Thyroid gland (tissue), 4 donors: Measurements from ENCODE around the gene SCML1.

Experiments used
- POLR2A ChIP-seq, 2 donors: fragments of 450-650 bp; IDR thresholded peaks; one replicate each; pipeline ENCODE4 v1.6.1; 2017; ENCODE audit warnings: antibody characterized with exemption in 2 of 2, mild to moderate bottlenecking in 2 of 2, moderate library complexity in 1 of 2
- TF ChIP-seq, protein P1 (sequence below), 6 experiments: fragments of 200-600 bp in 3 of 6; fragments of 450-650 bp in 3 of 6; sonication (generic) in 3 of 6; IDR thresholded peaks; one replicate each; pipeline ENCODE4 v1.5.1; 2016 to 2019; ENCODE audit warnings: antibody characterized with exemption in 6 of 6, mild to moderate bottlenecking in 2 of 6, inconsistent platforms in 1 of 6, moderate library complexity in 1 of 6

GRCh38 chrX:17801431-17801830 is 64.1 kb downstream of the SCML1 start:
- TF ChIP-seq, protein P1, sequence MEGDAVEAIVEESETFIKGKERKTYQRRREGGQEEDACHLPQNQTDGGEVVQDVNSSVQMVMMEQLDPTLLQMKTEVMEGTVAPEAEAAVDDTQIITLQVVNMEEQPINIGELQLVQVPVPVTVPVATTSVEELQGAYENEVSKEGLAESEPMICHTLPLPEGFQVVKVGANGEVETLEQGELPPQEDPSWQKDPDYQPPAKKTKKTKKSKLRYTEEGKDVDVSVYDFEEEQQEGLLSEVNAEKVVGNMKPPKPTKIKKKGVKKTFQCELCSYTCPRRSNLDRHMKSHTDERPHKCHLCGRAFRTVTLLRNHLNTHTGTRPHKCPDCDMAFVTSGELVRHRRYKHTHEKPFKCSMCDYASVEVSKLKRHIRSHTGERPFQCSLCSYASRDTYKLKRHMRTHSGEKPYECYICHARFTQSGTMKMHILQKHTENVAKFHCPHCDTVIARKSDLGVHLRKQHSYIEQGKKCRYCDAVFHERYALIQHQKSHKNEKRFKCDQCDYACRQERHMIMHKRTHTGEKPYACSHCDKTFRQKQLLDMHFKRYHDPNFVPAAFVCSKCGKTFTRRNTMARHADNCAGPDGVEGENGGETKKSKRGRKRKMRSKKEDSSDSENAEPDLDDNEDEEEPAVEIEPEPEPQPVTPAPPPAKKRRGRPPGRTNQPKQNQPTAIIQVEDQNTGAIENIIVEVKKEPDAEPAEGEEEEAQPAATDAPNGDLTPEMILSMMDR (IDR thresholded peaks at IDR 0.05): no peak
- TF ChIP-seq POLR2A (IDR thresholded peaks at IDR 0.05): no peak
